ENCODE measurements around the gene CTAG2. TPM values are rescaled to one million over a fixed set of nuclear protein-coding genes. Genes with fewer than 3 reads are reported as not detected.

Gene CTAG2
- total RNA-seq, 4 donors from 2014 or later: not detected

GRCh38 chrX:154661899-154662298 lies 8.5 kb upstream of the CTAG2 start:
- Histone ChIP-seq H3K27me3 (no peaks in the 10 kb centered on the region), H3K4me1 (no peaks in the 10 kb centered on the region), H3K27ac (no peak overlapping the region), H3K9me3 (peaks cover 0 to 4% (median 0%) of the 10 kb centered on the region in 3 donors), H3K36me3 (no peaks in the 10 kb centered on the region), H3K4me3 (no peak overlapping the region)
- DNase-seq: no peak
- intact Hi-C loops (cut with DNase I): no loop called here
- 61 to 70% methylated on average over 4 of the region's 7 CpGs for WGBS, 2 donors
- TF ChIP-seq POLR2A (IDR thresholded peaks at IDR 0.05) (no peak), CTCF (IDR thresholded peaks at IDR 0.05) (no peak)

GRCh38 chrX:154661170-154661569 lies 7.8 kb upstream of the CTAG2 start:
- intact Hi-C loops (cut with DNase I): no loop called here
- no peaks in the 10 kb centered on the region for H3K4me1 ChIP-seq
- peaks cover 0 to 4% (median 0%) of the 10 kb centered on the region in 3 donors for H3K9me3 ChIP-seq
- H3K27ac ChIP-seq: no peak overlapping the region
- DNase-seq: no peak
- 65 to 71% methylated on average over 4 of the region's 4 CpGs for WGBS, 2 donors
- no peak overlapping the region for H3K4me3 ChIP-seq
- no peaks in the 10 kb centered on the region for H3K36me3 ChIP-seq
- H3K27me3 ChIP-seq: no peaks in the 10 kb centered on the region
- no peak for TF ChIP-seq POLR2A (IDR thresholded peaks at IDR 0.05)
- TF ChIP-seq CTCF (IDR thresholded peaks at IDR 0.05): no peak

- DNase-seq: no peak
- Histone ChIP-seq H3K4me1 (no peaks in the 10 kb centered on the region), H3K9me3 (peaks cover 0 to 4% (median 0%) of the 10 kb centered on the region in 3 donors), H3K4me3 (no peak overlapping the region), H3K36me3 (no peaks in the 10 kb centered on the region), H3K27ac (no peak overlapping the region), H3K27me3 (no peaks in the 10 kb centered on the region)
- intact Hi-C loops (cut with DNase I): no loop called here
- TF ChIP-seq POLR2A (IDR thresholded peaks at IDR 0.05) (no peak), CTCF (IDR thresholded peaks at IDR 0.05) (no peak)
- WGBS, 2 donors: 66 to 76% methylated on average over 2 to 5 of the region's 6 CpGs
Observed at GRCh38 chrX:154660541-154660940, 7.2 kb upstream of the CTAG2 start.

- no peak for DNase-seq
- WGBS, 2 donors: 78 to 88% methylated on average over 11 of the region's 11 CpGs
Observed at GRCh38 chrX:154658957-154659356, 5.6 kb upstream of the CTAG2 start.

GRCh38 chrX:154658187-154658586 lies 4.8 kb upstream of the CTAG2 start:
- no peak overlapping the region for H3K4me3 ChIP-seq
- H3K9me3 ChIP-seq: no peaks in the 10 kb centered on the region
- intact Hi-C loops (cut with DNase I): no loop called here
- no peaks in the 10 kb centered on the region for H3K36me3 ChIP-seq
- no peaks in the 10 kb centered on the region for H3K27me3 ChIP-seq
- no peak overlapping the region for H3K27ac ChIP-seq
- WGBS, 2 donors: 40 to 80% methylated on average over 1 to 2 of the region's 12 CpGs
- H3K4me1 ChIP-seq: no peaks in the 10 kb centered on the region
- no peak for DNase-seq
- TF ChIP-seq POLR2A (IDR thresholded peaks at IDR 0.05) (no peak), CTCF (IDR thresholded peaks at IDR 0.05) (no peak)

More at GRCh38 chrX:154658957-154659356, 5.6 kb upstream of the CTAG2 start:
- Histone ChIP-seq H3K27me3 (no peaks in the 10 kb centered on the region), H3K27ac (no peak overlapping the region), H3K4me1 (no peaks in the 10 kb centered on the region), H3K36me3 (no peaks in the 10 kb centered on the region), H3K9me3 (no peaks in the 10 kb centered on the region), H3K4me3 (no peak overlapping the region)
- intact Hi-C loops (cut with DNase I): no loop called here
- TF ChIP-seq POLR2A (IDR thresholded peaks at IDR 0.05) (no peak), CTCF (IDR thresholded peaks at IDR 0.05) (no peak)

Data from esophagus squamous epithelium (tissue), 5 donors.